Adipocyte (in vitro differentiated cells): Measurements from ENCODE around the gene LRBA.

Experiments used
- DNase-seq: peaks from one replicate; pipeline ENCODE4 v3.0.0-alpha.2; 2015; ENCODE audit warnings: low read depth
- H3K27me3 ChIP-seq: replicated peaks from 2 replicates; pipeline ENCODE4 v1.7.0; 2013; ENCODE audit warnings: mild to moderate bottlenecking, low read length, moderate library complexity; ENCODE audit not compliant: control insufficient read depth, insufficient read depth
- H3K36me3 ChIP-seq: 2 replicates; pipeline ENCODE4 v1.7.0; 2013; ENCODE audit warnings: low read length, mild to moderate bottlenecking, moderate library complexity; ENCODE audit not compliant: control insufficient read depth, insufficient read depth, severe bottlenecking
- H3K4me1 ChIP-seq: 2 replicates; pipeline ENCODE4 v1.7.0; 2013; ENCODE audit warnings: mild to moderate bottlenecking, low read length, moderate library complexity; ENCODE audit not compliant: control insufficient read depth, insufficient read depth
- H3K4me3 ChIP-seq: 2 replicates; pipeline ENCODE4 v1.7.0; 2013; ENCODE audit warnings: mild to moderate bottlenecking, low read length, moderate library complexity
- H3K9ac ChIP-seq: 2 replicates; pipeline ENCODE4 v1.7.0; 2013; ENCODE audit warnings: mild to moderate bottlenecking, low read length, moderate library complexity
- H3K9me3 ChIP-seq: 2 replicates; pipeline ENCODE4 v1.7.0; 2013; ENCODE audit warnings: mild to moderate bottlenecking, low read length, moderate library complexity; ENCODE audit not compliant: control insufficient read depth

Gene LRBA

GRCh38 chr4:150647008-150647407 lies 368.1 kb downstream of the LRBA start:
- Histone ChIP-seq H3K4me1 (no peaks in the 10 kb centered on the region), H3K4me3 (no peak overlapping the region), H3K9me3 (no peaks in the 10 kb centered on the region), H3K9ac (no peak overlapping the region), H3K27me3 (no peaks in the 10 kb centered on the region), H3K36me3 (no peaks in the 10 kb centered on the region)
- DNase-seq: peak; percentile 39

- Histone ChIP-seq H3K4me1 (no peaks in the 10 kb centered on the region), H3K36me3 (no peaks in the 10 kb centered on the region), H3K9me3 (no peaks in the 10 kb centered on the region), H3K27me3 (no peaks in the 10 kb centered on the region), H3K4me3 (no peak overlapping the region), H3K9ac (no peak overlapping the region)
- DNase-seq: no peak
Measured at GRCh38 chr4:150641612-150642011, 373.5 kb downstream of the LRBA start.

DNA sequence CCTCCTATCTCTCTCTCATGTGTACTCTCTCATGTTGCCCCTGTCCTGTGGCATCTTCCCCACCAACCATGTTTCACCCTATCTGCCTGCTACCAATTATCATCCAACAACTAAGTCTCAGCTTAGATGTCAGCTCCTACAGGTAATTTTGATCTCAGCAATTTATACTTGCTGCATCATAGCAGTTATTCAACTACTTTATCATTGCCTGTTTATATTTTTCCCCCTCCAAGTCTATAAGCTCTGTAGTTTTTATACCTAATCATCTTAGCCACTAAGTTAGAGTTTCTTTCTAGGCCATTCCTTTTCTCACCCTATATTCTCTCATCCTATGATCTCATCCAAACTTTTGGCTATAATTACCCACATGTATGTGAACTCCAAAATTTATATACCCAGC lies 382.4 kb downstream of the LRBA start:
- Histone ChIP-seq H3K4me3 (no peak overlapping the region), H3K9ac (no peak overlapping the region), H3K36me3 (no peaks in the 10 kb centered on the region), H3K9me3 (peaks cover 5% of the 10 kb centered on the region), H3K4me1 (no peaks in the 10 kb centered on the region), H3K27me3 (no peaks in the 10 kb centered on the region)
- no peak for DNase-seq

GRCh38 chr4:150628073-150628472 lies 387.0 kb downstream of the LRBA start:
- no peaks in the 10 kb centered on the region for H3K36me3 ChIP-seq
- no peak for DNase-seq
- H3K9ac ChIP-seq: no peak overlapping the region
- H3K27me3 ChIP-seq: no peaks in the 10 kb centered on the region
- H3K9me3 ChIP-seq: peaks cover 4% of the 10 kb centered on the region
- H3K4me1 ChIP-seq: no peaks in the 10 kb centered on the region
- no peak overlapping the region for H3K4me3 ChIP-seq

GRCh38 chr4:150625033-150625432 lies 390.1 kb downstream of the LRBA start:
- DNase-seq: no peak
- Histone ChIP-seq H3K4me3 (no peak overlapping the region), H3K27me3 (no peaks in the 10 kb centered on the region), H3K9me3 (no peaks in the 10 kb centered on the region), H3K36me3 (no peaks in the 10 kb centered on the region), H3K4me1 (no peaks in the 10 kb centered on the region), H3K9ac (no peak overlapping the region)

- no peaks in the 10 kb centered on the region for H3K4me1 ChIP-seq
- no peak overlapping the region for H3K9ac ChIP-seq
- DNase-seq: no peak
- no peaks in the 10 kb centered on the region for H3K27me3 ChIP-seq
- no peaks in the 10 kb centered on the region for H3K9me3 ChIP-seq
- no peak overlapping the region for H3K4me3 ChIP-seq
- H3K36me3 ChIP-seq: no peaks in the 10 kb centered on the region
Measured at GRCh38 chr4:150624055-150624454, 391.0 kb downstream of the LRBA start.

- no peaks in the 10 kb centered on the region for H3K27me3 ChIP-seq
- no peak overlapping the region for H3K4me3 ChIP-seq
- H3K9me3 ChIP-seq: no peaks in the 10 kb centered on the region
- no peak overlapping the region for H3K9ac ChIP-seq
- DNase-seq: peak; percentile 65
- H3K4me1 ChIP-seq: no peaks in the 10 kb centered on the region
- H3K36me3 ChIP-seq: no peaks in the 10 kb centered on the region
Measured at GRCh38 chr4:150619042-150619441, 396.0 kb downstream of the LRBA start.

- DNase-seq: no peak
- no peaks in the 10 kb centered on the region for H3K36me3 ChIP-seq
- H3K27me3 ChIP-seq: no peaks in the 10 kb centered on the region
- no peaks in the 10 kb centered on the region for H3K9me3 ChIP-seq
- H3K4me1 ChIP-seq: no peaks in the 10 kb centered on the region
- H3K9ac ChIP-seq: no peak overlapping the region
- H3K4me3 ChIP-seq: no peak overlapping the region
Measured at GRCh38 chr4:150609131-150609530, 406.0 kb downstream of the LRBA start.

GRCh38 chr4:150600812-150601445 lies 414.2 kb downstream of the LRBA start:
- DNase-seq: no peak
- no peak overlapping the region for H3K9ac ChIP-seq
- peaks cover 5% of the 10 kb centered on the region for H3K36me3 ChIP-seq
- no peak overlapping the region for H3K4me3 ChIP-seq
- no peaks in the 10 kb centered on the region for H3K4me1 ChIP-seq
- no peaks in the 10 kb centered on the region for H3K27me3 ChIP-seq
- no peaks in the 10 kb centered on the region for H3K9me3 ChIP-seq

GRCh38 chr4:150599547-150599946 lies 415.5 kb downstream of the LRBA start:
- no peaks in the 10 kb centered on the region for H3K9me3 ChIP-seq
- DNase-seq: no peak
- no peaks in the 10 kb centered on the region for H3K4me1 ChIP-seq
- H3K27me3 ChIP-seq: no peaks in the 10 kb centered on the region
- no peak overlapping the region for H3K9ac ChIP-seq
- peaks cover 5% of the 10 kb centered on the region for H3K36me3 ChIP-seq
- no peak overlapping the region for H3K4me3 ChIP-seq

DNA sequence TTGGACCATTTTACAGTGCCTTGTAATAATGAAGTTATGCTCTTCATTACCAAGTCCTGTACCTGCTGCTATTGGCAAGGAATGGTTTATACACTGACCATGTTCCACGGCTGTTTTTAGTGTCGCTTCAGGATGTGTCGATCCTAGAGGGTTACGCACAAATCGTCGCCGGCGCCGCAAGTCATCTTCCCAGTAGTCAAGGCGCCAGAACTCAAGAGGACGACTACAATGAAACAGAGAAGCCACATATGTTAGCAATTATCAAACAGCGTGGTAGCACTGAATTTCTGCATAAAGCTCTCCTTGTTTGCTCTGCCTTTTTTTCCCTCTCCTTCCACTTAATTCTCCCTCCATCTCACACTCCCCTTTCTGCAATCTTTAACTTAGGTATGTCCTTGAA lies 416.2 kb downstream of the LRBA start:
- H3K27me3 ChIP-seq: no peaks in the 10 kb centered on the region
- H3K36me3 ChIP-seq: peaks cover 5% of the 10 kb centered on the region
- H3K9me3 ChIP-seq: no peaks in the 10 kb centered on the region
- H3K9ac ChIP-seq: no peak overlapping the region
- H3K4me3 ChIP-seq: no peak overlapping the region
- DNase-seq: peak; percentile 76
- no peaks in the 10 kb centered on the region for H3K4me1 ChIP-seq

DNA sequence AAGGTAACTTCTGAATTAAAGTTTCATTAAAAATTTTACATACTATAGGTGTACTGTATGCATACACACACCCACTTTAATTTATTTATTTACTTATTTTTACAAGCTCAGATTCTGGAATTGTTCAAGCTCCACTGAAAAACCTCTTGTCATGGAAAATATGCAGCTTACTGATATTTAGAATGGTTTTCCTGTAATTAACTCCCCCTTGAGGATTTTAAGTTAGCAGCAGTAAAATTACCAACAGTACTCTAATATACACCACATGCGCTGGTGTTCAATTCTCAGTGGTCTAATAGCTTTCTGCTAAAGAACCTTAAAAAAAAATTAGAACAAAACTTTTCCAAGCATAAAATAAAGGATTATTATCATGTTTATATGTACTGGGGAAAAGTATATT lies 421.1 kb downstream of the LRBA start:
- DNase-seq: peak; percentile 78
- Histone ChIP-seq H3K36me3 (peaks cover 5% of the 10 kb centered on the region), H3K27me3 (no peaks in the 10 kb centered on the region), H3K9me3 (no peaks in the 10 kb centered on the region), H3K4me1 (no peaks in the 10 kb centered on the region), H3K9ac (no peak overlapping the region), H3K4me3 (no peak overlapping the region)
